Hepatic stellate cell (primary cell): ENCODE measurements around the gene ARHGAP11B.
"Not testable (repeated sequence)": the region's sequence is repeated elsewhere in the genome, so short reads cannot be mapped to it uniquely, and the experiment has no call there.

ENCODE experiments used
- DNase-seq: peaks from one replicate; pipeline ENCODE4 v3.0.0; 2011; ENCODE audit warnings: low spot score

ARHGAP11B gene

DNA sequence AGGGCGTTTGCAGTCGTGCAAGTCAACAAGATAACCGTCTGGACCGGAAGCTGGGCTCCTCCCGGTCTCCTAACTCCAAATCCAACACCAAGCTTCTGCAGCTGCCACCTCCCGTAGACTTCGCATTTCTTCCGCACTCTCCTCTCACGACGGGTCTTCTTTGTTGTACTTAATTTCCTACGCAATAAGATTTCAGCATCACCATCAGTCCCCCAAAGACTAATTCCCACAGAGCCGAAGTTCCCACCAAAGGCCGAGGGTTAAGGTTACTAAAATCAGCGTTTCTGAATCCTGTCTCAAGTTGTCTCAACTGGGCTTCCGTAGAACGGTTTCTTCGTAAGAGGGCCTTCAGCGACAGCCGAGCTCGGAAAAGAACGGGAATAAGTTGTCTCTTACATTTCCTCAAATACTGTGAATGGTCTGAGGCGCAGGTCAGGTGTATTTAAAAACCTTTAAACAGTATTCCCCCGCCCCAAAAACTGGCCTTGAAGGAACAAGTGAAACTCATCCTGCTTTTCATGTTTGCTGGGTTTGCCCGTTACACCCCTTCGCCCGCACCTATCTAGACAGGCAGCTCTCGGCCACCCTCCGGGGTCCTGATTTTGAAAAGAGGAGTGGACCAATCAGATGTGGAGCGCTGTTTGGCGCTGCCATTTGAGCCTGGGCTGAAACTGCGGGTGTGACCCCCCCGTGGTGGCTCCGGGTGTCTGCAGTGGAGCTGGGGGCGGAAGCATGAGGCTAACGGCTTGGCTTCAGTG lies at the start of gene ARHGAP11B:
ARHGAP11B (plus strand) TSS at position 693 of the 758 bp plus-strand sequence.
- peak; percentile 77 for DNase-seq

DNA sequence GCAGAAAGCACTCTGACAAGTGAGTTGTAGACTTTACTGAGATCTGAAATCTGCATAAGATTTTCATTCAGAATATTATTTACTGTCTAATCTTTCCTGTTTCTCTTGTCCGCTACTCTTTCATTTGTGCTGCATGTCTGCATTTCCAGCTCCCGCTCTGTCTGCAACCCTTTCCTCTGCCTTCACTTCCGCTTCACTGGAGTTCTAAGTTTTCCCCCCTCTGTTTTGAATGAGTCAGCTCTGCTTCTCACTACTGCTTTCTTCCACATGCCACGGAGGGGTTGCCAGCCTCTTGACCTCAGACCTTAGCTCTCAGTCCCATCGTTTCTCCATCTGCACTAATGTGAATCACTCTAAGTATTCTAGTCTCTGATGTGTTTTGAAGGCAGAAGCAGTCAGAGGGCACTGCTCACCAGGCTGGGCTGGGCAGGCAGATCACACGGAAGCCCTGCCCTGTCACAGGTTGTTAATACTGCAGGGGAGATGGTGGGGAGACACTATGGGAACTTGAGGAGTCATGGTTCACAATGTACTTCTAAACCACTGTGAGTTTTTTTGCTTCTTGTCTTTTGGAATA lies 46.4 kb upstream of the ARHGAP11B start:
- DNase-seq, result not testable (repeated sequence)

DNA sequence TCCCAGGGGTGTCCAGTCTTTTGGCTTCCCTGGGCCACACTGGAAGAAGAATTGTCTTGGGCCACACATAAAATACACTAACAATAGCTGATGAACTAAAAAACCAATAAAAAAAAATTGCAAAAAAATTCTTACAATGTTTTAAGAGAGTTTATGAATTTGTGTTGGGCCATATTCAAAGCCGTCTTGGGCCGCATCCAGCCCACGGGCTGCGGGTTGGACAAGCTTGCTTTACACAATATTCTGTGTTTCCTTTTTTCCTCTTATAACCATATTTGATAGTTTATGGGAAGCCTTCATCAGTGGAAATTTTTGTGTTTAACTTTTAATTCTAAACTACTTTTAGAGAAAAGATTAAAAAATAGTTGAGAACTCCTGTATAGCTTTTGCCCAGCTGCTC lies 45.2 kb upstream of the ARHGAP11B start:
- DNase-seq, result not testable (repeated sequence)

DNA sequence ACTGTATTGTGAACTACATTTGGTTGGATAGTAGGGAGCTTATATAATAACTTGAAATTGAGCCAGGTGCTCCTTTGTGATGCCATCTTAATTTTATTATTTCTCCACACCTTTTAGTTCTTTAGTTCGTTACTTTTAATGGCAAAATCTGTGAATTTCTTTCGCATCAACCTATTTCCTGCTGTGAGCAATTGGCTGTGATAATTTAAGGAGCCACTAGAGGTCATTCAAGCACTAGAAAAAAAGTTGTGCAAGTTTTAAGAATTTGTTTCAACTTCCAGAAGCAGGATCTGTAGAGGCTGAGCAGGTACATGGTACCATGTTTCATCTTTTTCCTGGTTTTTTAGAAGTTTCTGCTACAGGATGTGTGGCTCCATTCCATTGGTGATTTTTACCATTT lies 27.0 kb upstream of the ARHGAP11B start:
- DNase-seq, result not testable (repeated sequence)

DNA sequence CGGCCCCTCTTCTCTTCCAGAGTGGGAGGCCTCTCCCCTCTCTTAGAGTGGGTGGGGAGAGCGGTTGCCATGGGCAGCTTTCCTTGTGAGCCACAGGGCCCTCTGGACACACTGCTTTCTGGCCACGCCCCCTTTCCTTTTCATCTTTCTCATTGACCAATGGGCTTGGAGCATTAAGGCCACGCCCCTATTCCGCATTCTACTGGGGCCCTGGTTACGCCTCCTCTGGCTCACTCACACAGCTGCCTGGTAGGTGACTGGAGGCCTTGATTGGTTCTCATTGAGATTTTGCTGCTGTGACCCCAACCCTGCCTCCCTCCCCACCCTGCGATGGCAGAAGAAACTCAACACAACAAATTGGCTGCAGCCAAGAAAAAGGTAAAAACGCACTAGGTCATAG lies 22.1 kb upstream of the ARHGAP11B start, which contains the start of gene GOLGA8H:
GOLGA8H (plus strand) TSS at position 233 of the 400 bp plus-strand sequence; CDS start at position 331, 98 bp downstream.
- DNase-seq, result not testable (repeated sequence)

DNA sequence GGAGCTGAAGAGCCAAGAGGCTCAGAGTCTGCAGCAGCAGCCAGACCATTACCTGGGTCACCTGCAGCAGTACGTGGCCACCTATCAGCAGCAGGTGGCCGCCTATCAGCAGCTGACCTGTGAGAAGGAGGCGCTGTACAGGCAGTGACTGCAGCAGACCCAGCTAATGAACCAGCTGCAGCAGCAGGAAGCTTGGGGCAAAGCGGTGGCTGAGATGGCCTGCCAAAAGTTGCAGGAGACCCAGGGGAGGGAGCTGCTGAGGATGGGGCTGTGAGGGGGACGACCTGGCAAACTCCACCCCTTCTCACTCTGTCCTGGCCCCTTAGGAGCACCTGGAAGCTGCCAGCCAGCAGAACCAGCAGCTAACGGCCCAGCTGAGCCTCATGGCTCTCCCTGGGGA lies 13.7 kb upstream of the ARHGAP11B start:
- DNase-seq, result not testable (repeated sequence)

DNA sequence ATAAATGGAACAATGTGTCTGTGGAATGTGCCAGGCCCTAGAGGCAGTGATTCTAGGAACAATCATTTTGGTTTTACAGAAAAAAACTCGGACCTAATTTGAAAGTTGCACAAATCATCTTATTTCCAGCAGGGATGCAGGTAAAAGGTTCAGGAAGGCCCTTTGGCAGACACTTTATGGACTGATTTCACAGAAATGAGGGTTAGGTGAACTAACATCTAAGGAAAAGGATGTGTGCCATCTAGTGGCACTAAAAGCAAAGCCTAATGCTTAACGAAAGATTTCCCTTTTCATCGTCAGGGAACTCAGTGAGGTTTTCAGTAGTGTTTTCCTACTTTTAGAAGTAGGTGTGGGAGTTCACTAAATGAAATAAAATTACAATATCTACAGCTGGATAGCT lies 4.6 kb upstream of the ARHGAP11B start:
- DNase-seq, result not testable (repeated sequence)

DNA sequence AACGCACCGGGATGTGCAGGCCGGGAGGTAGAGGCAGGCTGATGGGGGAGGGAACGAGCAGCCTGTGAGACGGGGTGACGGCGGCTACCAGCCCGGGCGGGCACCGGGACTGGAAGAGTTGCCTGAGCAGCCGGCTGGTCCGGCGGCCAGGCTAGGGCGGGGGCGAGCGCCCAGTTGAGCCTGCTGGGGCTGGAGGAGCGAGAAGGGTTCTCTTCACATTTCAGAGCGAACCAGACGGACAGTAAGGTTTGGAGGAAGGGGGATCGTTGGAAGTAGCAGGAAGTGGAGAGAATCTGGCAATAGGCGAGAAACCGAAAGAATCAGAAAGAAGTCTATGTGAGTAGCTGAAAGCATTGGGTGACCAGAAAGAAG lies 252 bp downstream of the ARHGAP11B start:
- DNase-seq, result not testable (repeated sequence)

DNA sequence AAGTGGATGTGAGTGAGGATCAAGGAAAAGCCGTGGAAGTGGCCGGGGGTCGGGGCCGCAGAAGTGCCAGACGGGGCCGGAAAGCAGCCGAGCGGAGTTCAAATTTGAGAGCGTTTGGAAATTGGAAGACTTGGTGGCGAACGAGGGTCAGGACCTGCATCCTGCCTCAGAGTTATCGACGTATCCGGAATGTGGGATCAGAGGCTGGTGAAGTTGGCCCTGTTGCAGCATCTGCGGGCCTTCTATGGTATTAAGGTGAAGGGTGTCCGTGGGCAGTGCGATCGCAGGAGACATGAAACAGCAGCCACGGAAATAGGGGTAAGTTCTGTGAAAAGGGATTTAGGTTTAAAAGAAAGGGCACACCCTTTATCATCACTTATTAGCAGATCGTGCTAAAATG lies 704 bp downstream of the ARHGAP11B start:
- DNase-seq, result not testable (repeated sequence)

DNA sequence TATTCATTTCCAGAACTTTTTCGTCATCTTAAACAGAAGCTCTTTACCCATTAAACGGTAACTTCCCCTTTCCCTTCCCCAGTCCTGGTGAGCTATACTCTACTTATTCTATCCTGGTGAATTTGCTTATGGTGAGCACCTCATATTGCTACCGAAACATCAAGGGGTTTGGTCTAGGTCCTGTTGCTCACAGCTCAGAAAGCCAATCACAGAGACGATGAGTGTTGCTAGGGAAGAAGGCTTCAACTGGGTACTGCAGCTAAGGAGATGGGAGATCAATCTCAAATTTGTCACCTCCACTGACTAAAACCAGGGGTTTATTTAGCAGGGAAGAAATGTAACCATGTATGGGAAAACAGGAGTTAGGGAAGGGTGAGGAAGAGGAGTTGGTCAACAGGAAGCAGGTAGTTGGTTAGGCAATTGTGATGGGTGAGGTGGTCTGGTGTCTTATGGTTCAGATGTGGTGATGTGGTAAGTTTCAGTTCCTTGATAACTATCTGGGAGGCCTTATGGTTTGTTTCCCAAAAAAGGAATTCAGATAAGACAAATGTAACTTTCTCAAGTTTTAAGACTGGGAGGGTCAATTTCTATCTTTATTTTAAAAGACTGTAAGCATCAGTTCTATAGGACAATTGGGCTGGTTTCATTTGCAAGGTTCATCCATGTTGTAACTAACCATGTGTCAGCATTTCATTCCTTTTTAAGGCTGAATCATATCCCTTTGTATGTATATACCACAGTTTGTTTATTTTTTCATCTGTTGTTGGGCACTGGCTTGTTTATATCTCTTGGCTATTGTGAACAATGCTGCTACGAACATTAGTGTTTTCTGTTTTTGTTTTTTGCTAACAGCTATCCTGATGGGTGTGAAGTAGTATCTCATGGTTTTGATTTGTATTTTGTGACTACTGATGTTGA lies 24.3 kb downstream of the ARHGAP11B start:
- DNase-seq, result no peak

DNA sequence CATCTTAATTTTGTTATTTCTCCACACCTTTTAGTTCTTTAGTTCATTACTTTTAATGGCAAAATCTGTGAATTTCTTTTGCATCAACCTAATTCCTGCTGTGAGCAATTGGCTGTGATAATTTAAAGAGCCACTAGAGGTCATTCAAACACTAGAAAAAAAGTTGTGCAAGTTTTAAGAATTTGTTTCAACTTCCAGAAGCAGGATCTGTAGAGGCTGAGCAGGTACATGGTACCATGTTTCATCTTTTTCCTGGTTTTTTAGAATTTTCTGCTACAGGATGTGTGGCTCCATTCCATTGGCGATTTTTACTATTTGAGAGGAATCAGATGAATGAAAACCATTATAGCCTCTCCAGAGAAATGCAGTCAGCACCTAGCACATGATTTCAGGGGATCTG lies 35.2 kb downstream of the ARHGAP11B start:
- not testable (repeated sequence) for DNase-seq

DNA sequence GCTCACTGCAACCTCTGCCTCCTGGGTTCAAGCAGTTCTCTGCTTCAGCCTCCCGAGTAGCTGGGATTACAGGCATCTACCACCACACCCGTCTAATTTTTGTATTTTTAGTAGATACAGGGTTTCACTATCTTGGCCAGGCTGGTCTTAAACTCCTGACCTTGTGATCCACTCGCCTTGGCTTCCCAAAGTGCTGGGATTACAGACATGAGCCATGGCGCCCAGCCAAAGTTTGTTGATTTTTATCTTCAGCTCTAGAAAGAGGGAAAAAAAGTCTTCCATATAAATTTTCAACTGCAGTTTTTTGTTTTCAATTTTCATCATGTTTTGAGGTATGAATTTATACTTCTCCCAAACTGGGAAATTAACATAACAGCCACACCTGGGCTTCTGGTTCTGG lies 43.7 kb downstream of the ARHGAP11B start:
- not testable (repeated sequence) for DNase-seq

DNA sequence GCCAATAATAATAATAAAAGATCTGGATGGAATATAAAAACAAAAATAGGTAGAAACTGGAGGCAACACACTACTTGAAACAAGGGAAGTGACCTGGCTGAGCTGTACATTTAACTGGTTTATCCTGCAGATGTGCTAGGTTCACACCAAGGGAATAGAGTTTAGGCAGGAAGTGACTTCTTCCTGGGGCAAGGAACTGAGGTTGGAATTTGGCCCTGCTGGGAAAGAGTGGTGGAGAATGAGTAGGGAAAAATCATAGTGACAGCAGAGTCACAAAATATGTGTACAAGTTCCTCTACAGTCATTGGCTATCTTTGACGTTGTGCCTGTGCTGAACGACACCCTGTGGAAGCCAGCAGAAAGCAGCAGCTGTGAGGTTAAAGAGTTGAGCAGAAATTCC lies 44.1 kb downstream of the ARHGAP11B start:
- DNase-seq, result peak; percentile 8

DNA sequence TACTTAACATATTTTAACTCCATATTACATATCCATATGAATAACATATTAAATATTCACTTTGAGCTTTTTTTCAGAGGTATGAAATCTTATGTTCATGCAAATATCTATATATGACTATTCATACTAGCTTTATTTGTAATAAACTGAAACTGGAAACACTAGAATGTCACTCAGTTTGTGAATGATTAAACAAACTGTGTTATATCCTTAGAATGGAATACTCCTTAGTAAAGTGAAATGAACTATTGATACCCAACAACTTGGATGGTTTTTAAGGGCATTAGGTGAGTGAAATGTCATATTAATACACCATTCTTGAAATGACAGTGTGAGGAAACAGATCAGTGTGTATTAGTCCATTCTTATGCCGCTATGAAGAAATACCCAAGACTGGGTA lies 45.4 kb downstream of the ARHGAP11B start:
- no peak for DNase-seq

DNA sequence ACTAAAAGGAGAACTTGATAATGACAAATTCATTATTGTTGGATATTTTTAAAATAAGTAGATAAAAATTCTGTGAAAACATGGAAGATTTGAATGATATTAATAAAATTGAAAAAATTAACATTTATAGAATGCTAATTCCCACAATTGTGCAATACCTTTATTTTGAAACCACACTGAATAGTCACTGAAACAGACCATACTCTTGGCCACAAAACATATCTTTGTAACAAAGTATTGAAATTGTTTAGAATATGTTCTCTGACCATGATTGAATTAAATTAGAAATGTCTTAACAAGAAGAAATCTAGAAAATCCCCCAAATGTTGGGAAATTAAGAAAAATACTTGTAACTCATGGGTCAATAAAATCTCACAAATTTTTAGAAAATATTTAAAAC lies 49.2 kb downstream of the ARHGAP11B start:
- DNase-seq, result no peak

DNA sequence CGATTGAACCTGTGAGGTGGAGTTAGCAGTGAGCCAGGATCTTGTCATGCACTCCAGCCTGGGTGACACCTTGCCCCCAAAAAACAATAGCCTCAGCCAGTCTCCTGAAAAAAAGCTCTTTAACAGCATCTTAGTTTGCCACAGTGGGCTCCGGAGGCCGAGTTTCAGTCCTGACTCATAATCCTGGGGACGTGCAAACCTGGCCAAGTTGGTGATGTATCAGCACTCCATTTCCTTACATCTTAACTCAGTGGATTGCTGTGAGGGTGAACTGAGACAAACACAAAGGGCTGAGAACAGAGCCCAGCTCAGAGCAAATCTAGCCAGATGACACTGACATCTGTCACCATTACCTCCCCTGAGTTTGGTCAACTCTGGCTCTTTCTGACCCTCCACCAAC lies 50.0 kb downstream of the ARHGAP11B start:
- DNase-seq, result not testable (repeated sequence)

DNA sequence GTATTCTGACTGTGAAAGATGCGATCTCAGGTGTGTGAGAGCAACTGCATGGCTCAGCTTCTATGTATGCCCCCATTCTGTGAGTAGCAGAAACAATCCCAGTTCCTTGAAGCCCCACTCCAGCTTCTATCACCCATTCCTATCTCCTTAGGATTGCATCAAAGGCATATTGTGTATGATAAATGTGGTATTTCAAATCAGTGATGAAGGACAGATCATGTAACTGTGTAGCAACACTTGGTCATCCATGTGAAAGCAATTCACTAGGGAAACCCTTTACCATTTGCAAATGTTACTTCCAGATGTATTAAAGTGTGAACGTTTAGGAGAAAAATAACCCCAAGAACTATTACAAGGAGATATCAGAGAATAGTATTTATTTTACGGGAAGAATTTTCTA lies 55.1 kb downstream of the ARHGAP11B start:
- DNase-seq, result not testable (repeated sequence)

DNA sequence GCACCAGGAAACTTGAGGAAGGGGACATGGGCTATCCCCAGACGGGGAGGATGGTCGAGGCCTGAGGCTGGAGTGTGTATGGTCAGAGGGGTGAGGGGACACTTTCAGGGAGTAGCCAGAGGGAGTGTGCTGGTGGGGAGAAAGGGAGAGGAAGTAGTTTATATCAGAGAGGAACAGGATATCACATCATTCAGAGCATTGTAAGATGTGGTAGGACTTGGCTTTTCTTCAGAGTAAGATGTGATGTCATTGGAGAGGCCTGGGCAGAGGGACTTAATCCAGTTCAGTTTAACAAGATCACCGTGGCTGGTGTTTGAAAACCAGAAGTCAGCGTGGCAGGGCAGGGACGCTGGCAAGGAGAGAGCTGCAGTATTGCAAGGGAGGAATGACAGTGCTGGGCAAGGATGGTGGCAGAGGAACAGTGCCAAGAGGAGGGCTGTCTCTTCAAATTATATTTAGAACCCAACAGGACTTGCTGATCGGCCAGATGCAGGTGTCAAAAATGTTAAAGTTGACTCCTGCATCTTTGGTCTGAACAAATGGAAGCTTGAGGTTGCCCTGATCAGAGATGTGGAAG lies 59.9 kb downstream of the ARHGAP11B start:
- DNase-seq, result not testable (repeated sequence)

DNA sequence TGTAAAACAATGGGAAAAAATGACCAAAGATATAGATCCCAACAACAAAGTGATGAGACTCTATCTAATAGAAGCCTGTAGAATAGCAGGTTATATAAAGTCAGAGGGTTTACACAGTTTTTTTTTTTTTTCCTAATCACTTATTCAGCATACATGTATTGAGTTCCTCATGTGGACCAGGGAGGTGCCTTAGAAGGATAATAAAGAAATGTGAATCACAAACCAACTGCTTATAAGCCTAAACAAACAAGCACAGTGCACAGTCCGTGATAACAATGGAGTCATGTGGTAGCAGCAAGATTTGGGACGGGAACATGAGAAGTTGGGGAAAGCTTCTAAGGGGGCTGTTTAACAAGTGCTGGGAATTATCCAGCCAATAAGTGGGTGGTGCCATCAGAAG lies 60.7 kb downstream of the ARHGAP11B start:
- not testable (repeated sequence) for DNase-seq
